Tibial nerve (tissue), 4 donors: ENCODE results near the gene ACTR5. TPM values are rescaled to one million over a fixed set of nuclear protein-coding genes. Genes with fewer than 3 reads are reported as not detected.

Experiments used
- DNase-seq, 2 donors: peaks; one replicate each; pipeline ENCODE4 v3.0.0-alpha.2; 2019; ENCODE audit warnings: low spot score in 2 of 2
- H3K27ac ChIP-seq, 4 donors: fragments of 200-600 bp; sonication (generic) in 3 of 4; one replicate each; pipeline ENCODE4 v1.5.1; 2017 to 2019; ENCODE audit warnings: mild to moderate bottlenecking in 1 of 4
- H3K27me3 ChIP-seq, 2 donors: fragments of 200-600 bp; sonication (generic) in 1 of 2; one replicate each; pipeline versions ENCODE4 v1.5.1 to v1.6.0; 2017 to 2019
- H3K36me3 ChIP-seq, 3 donors: fragments of 200-600 bp; sonication (generic); one replicate each; pipeline ENCODE4 v1.5.1; 2018 to 2019
- H3K4me1 ChIP-seq, 4 donors: fragments of 200-600 bp; sonication (generic) in 3 of 4; one replicate each; pipeline ENCODE4 v1.5.1; 2017 to 2019
- H3K4me3 ChIP-seq, 4 donors: fragments of 200-600 bp; sonication (generic) in 3 of 4; one replicate each; pipeline ENCODE4 v1.5.1; 2017 to 2019; ENCODE audit warnings: mild to moderate bottlenecking in 1 of 4, moderate library complexity in 1 of 4
- H3K9me3 ChIP-seq, 4 donors: fragments of 200-600 bp; sonication (generic) in 3 of 4; one replicate each; pipeline ENCODE4 v1.5.1; 2017 to 2019
- CTCF ChIP-seq, 5 experiments: fragments of 200-600 bp in 3 of 5; fragments of 450-650 bp in 2 of 5; sonication (generic) in 3 of 5; IDR thresholded peaks; one replicate each; pipeline ENCODE4 v1.5.1; 2016 to 2019; ENCODE audit warnings: antibody characterized with exemption in 5 of 5, mild to moderate bottlenecking in 3 of 5, moderate library complexity in 2 of 5
- EP300 ChIP-seq, 2 donors: sonication (generic); formaldehyde crosslinking; IDR thresholded peaks; one replicate each; pipeline ENCODE4 v1.6.1; 2017; ENCODE audit warnings: antibody characterized with exemption in 2 of 2, mild to moderate bottlenecking in 1 of 2
- POLR2A ChIP-seq, 2 donors: fragments of 450-650 bp; IDR thresholded peaks; one replicate each; pipeline ENCODE4 v1.6.1; 2017; ENCODE audit warnings: antibody characterized with exemption in 2 of 2, mild to moderate bottlenecking in 2 of 2, moderate library complexity in 2 of 2
- WGBS, 2 donors: methylation state at CpG; one replicate each; pipeline ENCODE4 v1.1.5; 2018; 5-methylcytosine and 5-hydroxymethylcytosine counted together
- total RNA-seq, 4 donors: library from RNA; depleted of rRNA; stranded (reverse); fragments of >200 nt; gene quantifications; one replicate each; pipeline ENCODE4 v1.1.0, GENCODE V29; 2016

ACTR5 gene
- total RNA-seq, 4 donors from 2014 or later = 14.7 to 19.0 (median 18.6) TPM

GRCh38 chr20:38755324-38755910 lies 7.2 kb downstream of the ACTR5 start:
- TF ChIP-seq EP300 (IDR thresholded peaks at IDR 0.05) (no peak), POLR2A (IDR thresholded peaks at IDR 0.05) (no peak), CTCF (IDR thresholded peaks at IDR 0.05) (no peak)
- H3K27ac ChIP-seq = no peak overlapping the region
- H3K9me3 ChIP-seq = no peaks in the 10 kb centered on the region
- peaks cover 0 to 83% (median 0%) of the 10 kb centered on the region in 3 donors for H3K36me3 ChIP-seq
- 66 to 80% methylated on average over 6 of the region's 6 CpGs for WGBS, 2 donors
- no peaks in the 10 kb centered on the region for H3K27me3 ChIP-seq
- no peak for DNase-seq
- no peak overlapping the region for H3K4me3 ChIP-seq
- H3K4me1 ChIP-seq = peaks cover 0 to 1% (median 0%) of the 10 kb centered on the region in 4 donors

DNA sequence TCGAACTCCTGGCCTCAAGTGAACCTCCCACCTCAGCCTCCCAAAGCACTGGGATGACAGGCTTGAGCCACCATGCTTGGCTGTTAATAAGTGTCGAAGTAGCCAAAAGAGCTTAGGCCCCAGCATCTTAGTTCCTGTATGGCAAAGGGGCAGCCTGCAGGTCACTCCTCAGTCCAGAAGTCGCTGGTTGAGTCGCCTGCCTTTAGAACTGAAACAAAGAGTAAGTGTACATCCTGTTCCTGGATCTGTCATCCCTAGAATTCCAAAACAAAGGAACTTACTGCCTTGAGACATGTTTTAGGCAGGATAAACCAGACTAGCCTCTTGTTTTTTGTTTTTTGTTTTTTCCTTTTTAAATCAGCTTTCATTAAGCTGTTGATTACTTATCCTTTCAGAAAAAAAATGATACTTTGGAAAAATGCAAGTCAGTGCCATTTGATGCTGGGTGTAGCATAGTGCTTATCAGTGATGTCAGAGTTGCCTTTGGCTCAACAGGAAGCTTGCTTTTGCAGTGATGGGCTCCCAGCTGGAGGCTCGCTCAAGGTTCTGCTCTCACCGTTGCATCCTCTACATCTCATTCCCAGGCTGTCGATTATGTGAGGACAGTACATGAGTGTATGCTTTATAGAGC lies 9.0 kb downstream of the ACTR5 start:
- H3K36me3 ChIP-seq = peaks cover 0 to 93% (median 0%) of the 10 kb centered on the region in 3 donors
- DNase-seq = no peak
- H3K4me1 ChIP-seq = no peaks in the 10 kb centered on the region
- H3K9me3 ChIP-seq = no peaks in the 10 kb centered on the region
- TF ChIP-seq EP300 (IDR thresholded peaks at IDR 0.05) (no peak), POLR2A (IDR thresholded peaks at IDR 0.05) (no peak), CTCF (IDR thresholded peaks at IDR 0.05) (no peak)
- no peak overlapping the region for H3K27ac ChIP-seq
- WGBS, 2 donors = 64 to 75% methylated on average over 7 of the region's 7 CpGs
- H3K4me3 ChIP-seq = no peak overlapping the region
- no peaks in the 10 kb centered on the region for H3K27me3 ChIP-seq

DNA sequence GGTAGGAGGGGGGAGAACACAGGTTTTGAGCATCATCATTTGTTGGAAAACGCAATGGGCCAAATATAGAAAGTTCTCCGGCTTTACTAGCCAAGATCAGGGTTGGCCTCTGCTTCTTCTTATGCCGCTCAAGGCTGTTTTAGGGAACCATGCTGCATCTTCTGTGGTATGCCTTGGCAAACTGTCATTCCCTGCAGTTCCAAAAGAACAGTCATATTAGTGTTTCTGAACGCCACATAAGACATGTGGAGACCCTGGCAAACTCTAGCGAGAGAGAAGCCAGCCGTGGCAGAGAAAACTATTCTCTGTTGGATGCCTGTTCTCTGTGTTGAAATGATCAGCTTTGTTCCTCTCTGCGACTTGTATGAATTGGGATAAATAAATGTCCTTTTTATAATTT lies 10.8 kb downstream of the ACTR5 start:
- peaks cover 0 to 96% (median 0%) of the 10 kb centered on the region in 3 donors for H3K36me3 ChIP-seq
- DNase-seq = no peak
- H3K27ac ChIP-seq = no peak overlapping the region
- H3K9me3 ChIP-seq = no peaks in the 10 kb centered on the region
- 72 to 89% methylated on average over 6 to 7 of the region's 7 CpGs for WGBS, 2 donors
- H3K27me3 ChIP-seq = no peaks in the 10 kb centered on the region
- TF ChIP-seq POLR2A (IDR thresholded peaks at IDR 0.05) (no peak), EP300 (IDR thresholded peaks at IDR 0.05) (no peak), CTCF (IDR thresholded peaks at IDR 0.05) (no peak)
- H3K4me1 ChIP-seq = no peaks in the 10 kb centered on the region
- no peak overlapping the region for H3K4me3 ChIP-seq

GRCh38 chr20:38760978-38761377 lies 12.7 kb downstream of the ACTR5 start:
- no peak overlapping the region for H3K27ac ChIP-seq
- H3K4me3 ChIP-seq = no peak overlapping the region
- no peak for DNase-seq
- H3K9me3 ChIP-seq = no peaks in the 10 kb centered on the region
- TF ChIP-seq EP300 (IDR thresholded peaks at IDR 0.05) (no peak), POLR2A (IDR thresholded peaks at IDR 0.05) (no peak), CTCF (IDR thresholded peaks at IDR 0.05) (no peak)
- no peaks in the 10 kb centered on the region for H3K27me3 ChIP-seq
- H3K4me1 ChIP-seq = peaks cover 0 to 6% (median 0%) of the 10 kb centered on the region in 4 donors
- 92 to 97% methylated on average over 4 of the region's 4 CpGs for WGBS, 2 donors
- peaks cover 0 to 96% (median 0%) of the 10 kb centered on the region in 3 donors for H3K36me3 ChIP-seq

- Histone ChIP-seq H3K4me1 (peaks cover 0 to 6% (median 0%) of the 10 kb centered on the region in 4 donors), H3K4me3 (no peak overlapping the region), H3K27me3 (no peaks in the 10 kb centered on the region), H3K9me3 (no peaks in the 10 kb centered on the region), H3K36me3 (peaks cover 0 to 96% (median 0%) of the 10 kb centered on the region in 3 donors), H3K27ac (no peak overlapping the region)
- no peak for DNase-seq
- TF ChIP-seq POLR2A (IDR thresholded peaks at IDR 0.05) (no peak), CTCF (IDR thresholded peaks at IDR 0.05) (no peak), EP300 (IDR thresholded peaks at IDR 0.05) (no peak)
These were observed 13.9 kb downstream of the ACTR5 start for GRCh38 chr20:38762174-38762573.
